ENCODE data around the gene PDE1C.
"Not testable (repeated sequence)": the region's sequence is repeated elsewhere in the genome, so short reads cannot be mapped to it uniquely, and the experiment has no call there.

PDE1C gene

GRCh38 chr7:32043688-32044087, 26.5 kb downstream of the PDE1C start:
- DNase-seq (ENCODE audit: low spot score), result no peak

- no peak for DNase-seq (ENCODE audit: low spot score)
These were observed 27.3 kb downstream of the PDE1C start for GRCh38 chr7:32042900-32043299.

- no peak for DNase-seq (ENCODE audit: low spot score)
These were observed 31.0 kb downstream of the PDE1C start for GRCh38 chr7:32039000-32039756.

- DNase-seq (ENCODE audit: low spot score), result no peak
These were observed 32.5 kb downstream of the PDE1C start for GRCh38 chr7:32037650-32038198.

GRCh38 chr7:32036557-32036956, 33.6 kb downstream of the PDE1C start:
- no peak for DNase-seq (ENCODE audit: low spot score)

- peak; percentile 28 for DNase-seq (ENCODE audit: low spot score)
These were observed 36.2 kb downstream of the PDE1C start for GRCh38 chr7:32034052-32034451.

- no peak for DNase-seq (ENCODE audit: low spot score)
These were observed 37.2 kb downstream of the PDE1C start for GRCh38 chr7:32033006-32033405.

GRCh38 chr7:32032211-32032610, 38.0 kb downstream of the PDE1C start:
- DNase-seq (ENCODE audit: low spot score), result no peak

GRCh38 chr7:32030904-32031692, 39.1 kb downstream of the PDE1C start:
- no peak for DNase-seq (ENCODE audit: low spot score)

- no peak for DNase-seq (ENCODE audit: low spot score)
These were observed 44.2 kb downstream of the PDE1C start for GRCh38 chr7:32026083-32026425.

- no peak for DNase-seq (ENCODE audit: low spot score)
These were observed 44.7 kb downstream of the PDE1C start for GRCh38 chr7:32025381-32026082.

- no peak for DNase-seq (ENCODE audit: low spot score)
These were observed 46.8 kb downstream of the PDE1C start for GRCh38 chr7:32023376-32023775.

GRCh38 chr7:32022966-32023365, 47.2 kb downstream of the PDE1C start:
- no peak for DNase-seq (ENCODE audit: low spot score)

- DNase-seq (ENCODE audit: low spot score), result no peak
These were observed 49.6 kb downstream of the PDE1C start for GRCh38 chr7:32020551-32021159.

- DNase-seq (ENCODE audit: low spot score), result no peak
These were observed 51.2 kb downstream of the PDE1C start for GRCh38 chr7:32018845-32019578.

GRCh38 chr7:32015133-32015532, 55.1 kb downstream of the PDE1C start:
- no peak for DNase-seq (ENCODE audit: low spot score)

GRCh38 chr7:32013471-32013870, 56.7 kb downstream of the PDE1C start:
- DNase-seq (ENCODE audit: low spot score), result not testable (repeated sequence)

- no peak for DNase-seq (ENCODE audit: low spot score)
These were observed 64.6 kb downstream of the PDE1C start for GRCh38 chr7:32005577-32005976.

GRCh38 chr7:32001948-32002347, 68.3 kb downstream of the PDE1C start:
- no peak for DNase-seq (ENCODE audit: low spot score)

- DNase-seq (ENCODE audit: low spot score), result no peak
These were observed 72.8 kb downstream of the PDE1C start for GRCh38 chr7:31997423-31997822.

- DNase-seq (ENCODE audit: low spot score), result no peak
These were observed 75.1 kb downstream of the PDE1C start for GRCh38 chr7:31995134-31995533.

GRCh38 chr7:31991846-31992245, 78.4 kb downstream of the PDE1C start:
- DNase-seq (ENCODE audit: low spot score), result no peak

Measured in D341Med (cell line).